Ovary (tissue), 3 donors: ENCODE results near the gene NOD2.

Source experiments
- CTCF ChIP-seq, 3 donors: fragments of 450-650 bp in 2 of 3; fragments of 200-600 bp in 1 of 3; IDR thresholded peaks; one replicate each; pipeline versions ENCODE4 v1.5.1 to v1.8.0; 2016 to 2022; ENCODE audit warnings: antibody characterized with exemption in 3 of 3, mild to moderate bottlenecking in 1 of 3
- POLR2A ChIP-seq: fragments of 450-650 bp; IDR thresholded peaks from one replicate; pipeline ENCODE4 v1.6.1; 2017; ENCODE audit warnings: antibody characterized with exemption, mild to moderate bottlenecking, moderate library complexity
- donor health status: DM: no; HTN: no; CAD: no.

DNA sequence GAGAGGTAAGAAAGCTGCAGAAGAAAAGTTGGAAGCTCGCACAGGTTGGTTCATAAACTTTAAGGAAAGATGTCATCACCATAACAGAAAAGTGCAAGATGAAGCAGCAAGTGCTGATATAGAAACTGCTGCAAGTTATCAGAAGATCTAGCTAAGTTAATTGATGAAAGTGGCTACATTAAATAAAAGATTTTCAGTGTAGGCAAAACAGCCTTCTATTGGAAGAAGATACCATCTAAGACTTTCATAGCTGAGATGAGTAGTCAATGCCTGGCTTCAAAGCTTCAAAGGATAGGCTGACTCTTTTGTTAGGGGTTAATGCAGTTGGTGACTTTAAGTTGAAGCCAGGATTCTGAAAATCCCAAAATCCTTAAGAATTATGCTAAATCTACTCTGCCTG, 72.5 kb downstream of the NOD2 start:
- TF ChIP-seq POLR2A = no peak
- TF ChIP-seq CTCF (IDR thresholded peaks at IDR 0.05) = no peak
